ENCODE data around the gene C16orf74. TPM values are rescaled to one million over a fixed set of nuclear protein-coding genes. Genes with fewer than 3 reads are reported as not detected.

The C16orf74 gene
- total RNA-seq, 4 donors from 2014 or later = 0.27 to 7.0 TPM; not detected in 2

DNA sequence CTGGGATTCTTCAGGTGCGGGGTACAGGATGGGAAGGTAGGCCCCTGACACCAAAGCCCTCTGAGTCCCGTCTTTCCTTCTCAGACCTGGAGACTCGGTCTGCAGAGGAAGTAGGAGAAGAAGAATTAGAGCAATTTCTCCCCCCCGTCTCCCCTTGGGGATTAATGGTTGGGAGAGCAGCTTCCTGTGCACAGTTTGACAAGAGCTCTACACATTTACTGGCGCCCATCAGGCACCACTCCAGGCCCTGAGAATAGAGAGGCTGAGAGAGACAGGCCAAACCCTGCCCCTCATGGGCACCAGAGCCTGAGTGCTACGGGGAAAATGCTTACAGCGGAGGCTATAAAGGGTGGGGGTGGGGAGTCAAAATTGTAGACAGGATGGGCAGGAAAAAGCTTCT lies 3.5 kb upstream of the C16orf74 start:
- DNase-seq = no peak
- Histone ChIP-seq H3K27ac (peak overlapping the region in 2 of 4 donors; percentile 28 to 71), H3K36me3 (no peaks in the 10 kb centered on the region), H3K9me3 (no peaks in the 10 kb centered on the region), H3K4me3 (no peak overlapping the region), H3K4me1 (peaks cover 21 to 47% (median 26%) of the 10 kb centered on the region in 4 donors), H3K27me3 (peaks cover 54% of the 10 kb centered on the region)
- TF ChIP-seq EP300 (IDR thresholded peaks at IDR 0.05; ENCODE audit: low read depth) (no peak), POLR2AphosphoS5 (IDR thresholded peaks at IDR 0.05) (no peak), POLR2A (IDR thresholded peaks at IDR 0.05) (no peak), CTCF (IDR thresholded peaks at IDR 0.05) (no peak)
- 28 to 36% methylated on average over 4 to 7 of the region's 7 CpGs for WGBS, 2 donors (ENCODE audit: low coverage in 1 of 2)
- in situ Hi-C loops (cut with MboI; ENCODE audit: low pct_ligation_motif_present in 1 of 4, low pct_unique_long_range_greater_than_20kb in 1 of 4, low sequenced_read_pairs in 3 of 4) = no loop called here
- intact Hi-C loops (cut with DNase I; ENCODE audit: low total_unique reads) = no loop called here

DNA sequence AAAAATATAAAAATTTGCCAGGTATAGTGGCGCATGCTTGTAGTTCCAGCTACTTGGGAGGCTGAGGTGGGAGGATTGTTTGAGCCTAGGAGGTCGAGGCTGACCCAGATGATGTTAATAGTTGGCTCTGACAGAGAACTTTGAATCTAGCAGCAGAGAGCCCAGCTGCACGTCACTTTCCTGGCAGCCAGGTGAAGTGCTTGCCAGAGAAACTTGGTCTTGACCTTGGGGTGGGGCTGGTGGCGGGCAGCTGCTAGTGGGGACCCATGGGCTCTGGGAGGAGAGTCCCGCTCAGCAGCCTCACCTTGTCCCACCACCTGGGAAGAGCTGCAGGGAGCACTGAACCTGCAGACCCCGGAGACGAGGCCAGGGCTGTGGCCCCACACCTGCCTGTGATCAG lies 3.1 kb upstream of the C16orf74 start:
- 60% methylated on average over 7 of the region's 7 CpGs; no CpG with 5 or more reads in 1 of the 2 donors for WGBS, 2 donors (ENCODE audit: low coverage in 1 of 2)
- Histone ChIP-seq H3K4me3 (no peak overlapping the region), H3K27me3 (peaks cover 54% of the 10 kb centered on the region), H3K36me3 (no peaks in the 10 kb centered on the region), H3K27ac (peak overlapping the region in 2 of 4 donors; percentile 28 to 71), H3K9me3 (no peaks in the 10 kb centered on the region), H3K4me1 (peaks cover 21 to 47% (median 26%) of the 10 kb centered on the region in 4 donors)
- in situ Hi-C loops (cut with MboI; ENCODE audit: low pct_ligation_motif_present in 1 of 4, low pct_unique_long_range_greater_than_20kb in 1 of 4, low sequenced_read_pairs in 3 of 4) = no loop called here
- DNase-seq = peak; percentile 36
- TF ChIP-seq POLR2A (IDR thresholded peaks at IDR 0.05) = no peak
- TF ChIP-seq EP300 (IDR thresholded peaks at IDR 0.05; ENCODE audit: low read depth) = no peak
- no peak for TF ChIP-seq POLR2AphosphoS5 (IDR thresholded peaks at IDR 0.05)
- no peak for TF ChIP-seq CTCF (IDR thresholded peaks at IDR 0.05)
- intact Hi-C loops (cut with DNase I; ENCODE audit: low total_unique reads) = no loop called here

- peaks cover 55% of the 10 kb centered on the region for H3K27me3 ChIP-seq
- no peaks in the 10 kb centered on the region for H3K36me3 ChIP-seq
- in situ Hi-C loops (cut with MboI; ENCODE audit: low pct_ligation_motif_present in 1 of 4, low pct_unique_long_range_greater_than_20kb in 1 of 4, low sequenced_read_pairs in 3 of 4) (no loop called here), intact Hi-C loops (cut with DNase I; ENCODE audit: low total_unique reads) (no loop called here)
- no peak overlapping the region for H3K27ac ChIP-seq
- H3K4me1 ChIP-seq = peaks cover 21 to 47% (median 26%) of the 10 kb centered on the region in 4 donors
- no peaks in the 10 kb centered on the region for H3K9me3 ChIP-seq
- peak; percentile 31 for DNase-seq
- TF ChIP-seq POLR2AphosphoS5 (IDR thresholded peaks at IDR 0.05) (no peak), POLR2A (IDR thresholded peaks at IDR 0.05) (no peak), CTCF (IDR thresholded peaks at IDR 0.05) (no peak), EP300 (IDR thresholded peaks at IDR 0.05; ENCODE audit: low read depth) (no peak)
- WGBS, 2 donors (ENCODE audit: low coverage in 1 of 2) = 20 to 45% methylated on average over 1 to 6 of the region's 6 CpGs
- H3K4me3 ChIP-seq = no peak overlapping the region
Measured at GRCh38 chr16:85753559-85753958, 2.7 kb upstream of the C16orf74 start.

DNA sequence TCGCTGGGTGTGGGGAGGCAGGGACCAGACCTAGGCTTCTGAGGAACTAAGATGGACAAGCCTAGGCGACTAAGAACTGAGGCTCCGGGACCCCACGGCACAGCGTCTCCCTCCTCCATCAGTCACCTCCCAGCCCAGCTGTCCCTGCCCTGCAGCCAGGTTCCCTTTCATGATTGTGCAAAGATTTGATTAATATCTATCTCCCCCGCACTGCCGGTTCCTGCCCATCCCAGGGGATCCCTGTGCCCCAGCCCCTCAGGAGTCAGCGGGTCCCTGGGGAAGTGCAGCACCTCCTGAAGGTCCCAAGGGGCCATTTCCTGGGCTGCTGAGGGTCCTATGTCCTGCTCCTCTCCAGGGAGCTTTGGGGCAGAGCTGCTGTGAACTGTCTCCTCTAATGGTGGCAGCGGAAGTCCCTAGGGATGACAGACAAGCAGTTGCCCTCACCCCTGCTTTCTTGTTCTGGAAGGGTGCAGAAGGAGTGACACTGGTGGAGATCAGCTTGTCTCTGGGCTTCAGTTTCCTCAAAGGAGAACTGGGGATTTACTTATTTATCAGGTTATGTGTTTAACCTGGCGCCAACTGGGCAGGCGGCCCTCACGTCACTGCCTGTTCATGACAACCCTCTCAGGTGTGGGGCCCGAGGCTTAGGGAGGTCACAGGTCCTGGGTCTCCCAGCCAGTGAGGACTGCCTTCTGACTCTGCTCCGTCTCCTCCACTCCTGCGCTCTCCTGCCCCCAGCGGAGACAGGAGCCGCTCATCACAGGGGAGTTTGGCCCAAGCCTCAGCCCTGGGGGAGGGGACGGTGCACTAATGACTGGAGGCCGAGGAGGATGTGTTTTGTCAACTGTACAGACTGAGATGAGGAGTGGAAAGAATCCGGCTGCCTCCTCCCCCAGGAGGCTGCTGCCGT lies 1.9 kb upstream of the C16orf74 start:
- peak; percentile 46 for DNase-seq
- peaks cover 58% of the 10 kb centered on the region for H3K27me3 ChIP-seq
- no peak overlapping the region for H3K27ac ChIP-seq
- 42 to 100% methylated on average over 1 to 19 of the region's 21 CpGs for WGBS, 2 donors (ENCODE audit: low coverage in 1 of 2)
- peaks cover 21 to 47% (median 26%) of the 10 kb centered on the region in 4 donors for H3K4me1 ChIP-seq
- no peaks in the 10 kb centered on the region for H3K36me3 ChIP-seq
- no peaks in the 10 kb centered on the region for H3K9me3 ChIP-seq
- H3K4me3 ChIP-seq = no peak overlapping the region
- in situ Hi-C loops (cut with MboI; ENCODE audit: low pct_ligation_motif_present in 1 of 4, low pct_unique_long_range_greater_than_20kb in 1 of 4, low sequenced_read_pairs in 3 of 4) (no loop called here), intact Hi-C loops (cut with DNase I; ENCODE audit: low total_unique reads) (no loop called here)
- TF ChIP-seq EP300 (IDR thresholded peaks at IDR 0.05; ENCODE audit: low read depth) = no peak
- TF ChIP-seq POLR2A (IDR thresholded peaks at IDR 0.05) = no peak
- no peak for TF ChIP-seq POLR2AphosphoS5 (IDR thresholded peaks at IDR 0.05)
- TF ChIP-seq CTCF (IDR thresholded peaks at IDR 0.05) = peak in 3 of 5 experiments; percentile 9 to 20 (median 19)

Data from transverse colon (tissue), 4 donors.